H1 (cell line): ENCODE measurements around the gene CCL8.

ENCODE experiments used
- CBX8 ChIP-seq: fragments of 300-800, 300-1000 bp; sonication (generic); IDR thresholded peaks from 2 replicates; pipeline ENCODE4 v1.7.1; 2016; ENCODE audit warnings: low read depth, low read length, borderline replicate concordance
- CREB1 ChIP-seq: IDR thresholded peaks from 2 replicates; pipeline ENCODE4 v1.6.1; 2012; ENCODE audit warnings: inconsistent platforms
- EP300 ChIP-seq, 2 experiments: IDR thresholded peaks; 1 replicate in 1 of 2; 2 replicates in 1 of 2; pipeline ENCODE4 v1.6.1; 2011 to 2012; ENCODE audit warnings: low read depth in 2 of 2, low read length in 2 of 2, mild to moderate bottlenecking in 2 of 2, borderline replicate concordance in 1 of 2, inconsistent platforms in 1 of 2, moderate library complexity in 1 of 2
- EZH2 ChIP-seq: fragments of 200-600 bp; sonication (generic); IDR thresholded peaks from 2 replicates; pipeline ENCODE4 v1.7.1; 2012; ENCODE audit warnings: low read depth, mild to moderate bottlenecking, moderate library complexity, low read length, inconsistent platforms; ENCODE audit not compliant: severe bottlenecking
- FOSL1 ChIP-seq: IDR thresholded peaks from 2 replicates; pipeline ENCODE4 v1.6.1; 2011; ENCODE audit warnings: mild to moderate bottlenecking, low read depth, low read length, moderate library complexity; ENCODE audit not compliant: insufficient read depth
- GABPA ChIP-seq: IDR thresholded peaks from 2 replicates; pipeline ENCODE4 v1.6.1; 2011; ENCODE audit warnings: mild to moderate bottlenecking, low read length, moderate library complexity, borderline replicate concordance; ENCODE audit not compliant: insufficient read depth
- JUND ChIP-seq: IDR thresholded peaks from 2 replicates; pipeline ENCODE4 v1.6.1; 2011; ENCODE audit warnings: mild to moderate bottlenecking, improper control_type of control experiment, low read length
- POLR2A ChIP-seq, 2 experiments: IDR thresholded peaks; 1 replicate in 1 of 2; 2 replicates in 1 of 2; pipeline ENCODE4 v1.6.1; 2011; ENCODE audit warnings: low read depth in 2 of 2, low read length in 2 of 2, mild to moderate bottlenecking in 2 of 2; ENCODE audit errors: control extremely low read depth in 1 of 2
- POLR2AphosphoS5 ChIP-seq: IDR thresholded peaks from 2 replicates; pipeline ENCODE4 v1.6.1; 2011; ENCODE audit warnings: low read depth, low read length
- RFX5 ChIP-seq: IDR thresholded peaks from 2 replicates; pipeline ENCODE4 v1.6.1; 2011; ENCODE audit warnings: low read depth, low read length, improper control_type of control experiment, borderline replicate concordance
- TCF12 ChIP-seq: IDR thresholded peaks from 2 replicates; pipeline ENCODE4 v1.6.1; 2011; ENCODE audit warnings: low read depth, mild to moderate bottlenecking, low read length
- TF ChIP-seq, protein P1 (sequence below), 3 experiments: IDR thresholded peaks; 1 replicate in 2 of 3; 2 replicates in 1 of 3; pipeline versions ENCODE4 v1.5.1 to v1.6.1; 2011; ENCODE audit warnings: low read length in 3 of 3, mild to moderate bottlenecking in 3 of 3, inconsistent platforms in 2 of 3, low read depth in 1 of 3, moderate library complexity in 1 of 3; ENCODE audit not compliant: insufficient read depth in 1 of 3; ENCODE audit errors: control extremely low read depth in 1 of 3
- TF ChIP-seq, protein P2 (sequence below): IDR thresholded peaks from 2 replicates; pipeline ENCODE4 v1.6.1; 2012; ENCODE audit warnings: inconsistent platforms
- TF ChIP-seq, protein P3 (sequence below): IDR thresholded peaks from 2 replicates; pipeline ENCODE4 v1.6.1; 2011; ENCODE audit warnings: low read length, improper control_type of control experiment

DNA sequence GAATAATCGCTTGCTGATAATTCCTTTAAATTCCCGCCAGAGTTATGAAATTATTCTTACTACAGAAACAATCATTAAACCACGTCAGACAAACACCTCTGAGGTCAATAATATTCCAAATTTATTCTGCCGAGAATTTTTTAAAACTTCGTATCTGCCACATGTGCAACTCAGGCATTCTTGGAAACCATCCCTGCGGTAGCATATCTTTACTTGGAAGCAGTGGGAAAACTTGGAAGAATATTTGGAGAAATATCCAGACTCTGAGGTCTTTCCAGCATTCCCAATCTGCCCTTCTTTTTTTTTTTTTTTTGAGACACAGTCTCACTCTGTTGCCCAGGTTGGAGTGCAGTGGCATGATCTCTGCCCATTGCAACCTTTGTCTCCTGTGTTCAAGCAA, 35.7 kb upstream of the CCL8 start:
- TF ChIP-seq RFX5 (no peak), CBX8 (no peak), TCF12 (no peak), CREB1 (no peak), EP300 (IDR thresholded peaks at IDR 0.05; ENCODE audit: borderline replicate concordance in 1 of 2, low read depth in 2 of 2, low read length in 2 of 2) (no peak), FOSL1 (no peak), JUND (no peak), GABPA (no peak), EZH2 (no peak), POLR2A (IDR thresholded peaks at IDR 0.05; ENCODE audit: control extremely low read depth in 1 of 2, low read depth in 2 of 2, low read length in 2 of 2) (no peak), POLR2AphosphoS5 (no peak)
- TF ChIP-seq, protein P1, sequence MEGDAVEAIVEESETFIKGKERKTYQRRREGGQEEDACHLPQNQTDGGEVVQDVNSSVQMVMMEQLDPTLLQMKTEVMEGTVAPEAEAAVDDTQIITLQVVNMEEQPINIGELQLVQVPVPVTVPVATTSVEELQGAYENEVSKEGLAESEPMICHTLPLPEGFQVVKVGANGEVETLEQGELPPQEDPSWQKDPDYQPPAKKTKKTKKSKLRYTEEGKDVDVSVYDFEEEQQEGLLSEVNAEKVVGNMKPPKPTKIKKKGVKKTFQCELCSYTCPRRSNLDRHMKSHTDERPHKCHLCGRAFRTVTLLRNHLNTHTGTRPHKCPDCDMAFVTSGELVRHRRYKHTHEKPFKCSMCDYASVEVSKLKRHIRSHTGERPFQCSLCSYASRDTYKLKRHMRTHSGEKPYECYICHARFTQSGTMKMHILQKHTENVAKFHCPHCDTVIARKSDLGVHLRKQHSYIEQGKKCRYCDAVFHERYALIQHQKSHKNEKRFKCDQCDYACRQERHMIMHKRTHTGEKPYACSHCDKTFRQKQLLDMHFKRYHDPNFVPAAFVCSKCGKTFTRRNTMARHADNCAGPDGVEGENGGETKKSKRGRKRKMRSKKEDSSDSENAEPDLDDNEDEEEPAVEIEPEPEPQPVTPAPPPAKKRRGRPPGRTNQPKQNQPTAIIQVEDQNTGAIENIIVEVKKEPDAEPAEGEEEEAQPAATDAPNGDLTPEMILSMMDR (IDR thresholded peaks at IDR 0.05; ENCODE audit: control extremely low read depth in 1 of 3, insufficient read depth in 1 of 3, low read depth in 1 of 3, low read length in 3 of 3): no peak
- TF ChIP-seq, protein P2, sequence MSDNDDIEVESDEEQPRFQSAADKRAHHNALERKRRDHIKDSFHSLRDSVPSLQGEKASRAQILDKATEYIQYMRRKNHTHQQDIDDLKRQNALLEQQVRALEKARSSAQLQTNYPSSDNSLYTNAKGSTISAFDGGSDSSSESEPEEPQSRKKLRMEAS: no peak
- TF ChIP-seq, protein P3, sequence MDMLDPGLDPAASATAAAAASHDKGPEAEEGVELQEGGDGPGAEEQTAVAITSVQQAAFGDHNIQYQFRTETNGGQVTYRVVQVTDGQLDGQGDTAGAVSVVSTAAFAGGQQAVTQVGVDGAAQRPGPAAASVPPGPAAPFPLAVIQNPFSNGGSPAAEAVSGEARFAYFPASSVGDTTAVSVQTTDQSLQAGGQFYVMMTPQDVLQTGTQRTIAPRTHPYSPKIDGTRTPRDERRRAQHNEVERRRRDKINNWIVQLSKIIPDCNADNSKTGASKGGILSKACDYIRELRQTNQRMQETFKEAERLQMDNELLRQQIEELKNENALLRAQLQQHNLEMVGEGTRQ: no peak
